ENCODE measurements around the gene ZNF200. TPM values are rescaled to one million over a fixed set of nuclear protein-coding genes. Genes with fewer than 3 reads are reported as not detected.

ZNF200 gene
- total and polyA plus RNA-seq, 2 of the 13 experiments (the other 11 are each of a cell fraction or from before 2014, with no cell fraction given), result 3.5 to 16.5 TPM

- peak; percentile 76 for TF ChIP-seq ATF2 (CRISPR knock-in tag; IDR thresholded peaks at IDR 0.05)
- TF ChIP-seq ZNF567 (CRISPR knock-in tag; IDR thresholded peaks at IDR 0.05; ENCODE audit: borderline replicate concordance), result 0 out of 2 replicates have a peak, but pooled peaks have one; percentile 88
- TF ChIP-seq ZNF460 (CRISPR knock-in tag; IDR thresholded peaks at IDR 0.05; ENCODE audit: borderline replicate concordance), result no peak
- TF ChIP-seq PRMT3 (CRISPR knock-in tag; IDR thresholded peaks at IDR 0.05; ENCODE audit: borderline replicate concordance, low read depth), result no peak
- peak; percentile 95 for TF ChIP-seq HDAC1 (CRISPR knock-in tag; IDR thresholded peaks at IDR 0.05)
- TF ChIP-seq MEF2D (CRISPR knock-in tag; IDR thresholded peaks at IDR 0.05), result peak; percentile 70; the same call in 1 of the 2 replicates
- TF ChIP-seq ARID3A (IDR thresholded peaks at IDR 0.05; ENCODE audit: low read depth, low read length), result no peak
- TF ChIP-seq PCBP1 (IDR thresholded peaks at IDR 0.05; ENCODE audit: borderline replicate concordance, low read depth, low read length), result 0 out of 2 replicates have a peak, but pooled peaks have one; percentile 52
- TF ChIP-seq ZNF839 (CRISPR knock-in tag; IDR thresholded peaks at IDR 0.05; ENCODE audit: borderline replicate concordance), result no peak
- no peak for TF ChIP-seq TOE1 (CRISPR knock-in tag; IDR thresholded peaks at IDR 0.05)
- TF ChIP-seq JUN (CRISPR knock-in tag; IDR thresholded peaks at IDR 0.05), result peak; percentile 72; the same call in 1 of the 2 replicates
- TF ChIP-seq EHMT2 (IDR thresholded peaks at IDR 0.05; ENCODE audit: borderline replicate concordance, low read depth, low read length), result no peak
- TF ChIP-seq ZFP36 (IDR thresholded peaks at IDR 0.05; ENCODE audit: borderline replicate concordance, low read depth, low read length, partially characterized antibody), result no peak
- TF ChIP-seq ZNF530 (CRISPR knock-in tag; IDR thresholded peaks at IDR 0.05; ENCODE audit: low read depth), result no peak
- no peak for TF ChIP-seq RFX1 (IDR thresholded peaks at IDR 0.05)
- TF ChIP-seq ZNF121 (CRISPR knock-in tag; IDR thresholded peaks at IDR 0.05), result no peak
- TF ChIP-seq ZNF225 (CRISPR knock-in tag; IDR thresholded peaks at IDR 0.05), result no peak
- TF ChIP-seq AKNA (CRISPR knock-in tag; IDR thresholded peaks at IDR 0.05; ENCODE audit: borderline replicate concordance), result no peak
- no peak for TF ChIP-seq LRRFIP1 (CRISPR knock-in tag; conservative IDR thresholded peaks at IDR 0.05)
Measured at GRCh38 chr16:3234857-3235561, at the start of gene ZNF200 (continued).

Data from HepG2 (cell line).